ENCODE data around the gene TCF12. TPM values are rescaled to one million over a fixed set of nuclear protein-coding genes. Genes with fewer than 3 reads are reported as not detected.
"Not testable (repeated sequence)": the region's sequence is repeated elsewhere in the genome, so short reads cannot be mapped to it uniquely, and the experiment has no call there.

The TCF12 gene
- total and polyA plus RNA-seq, 11 donors: 6.5 to 77.3 (median 43.5) TPM

DNA sequence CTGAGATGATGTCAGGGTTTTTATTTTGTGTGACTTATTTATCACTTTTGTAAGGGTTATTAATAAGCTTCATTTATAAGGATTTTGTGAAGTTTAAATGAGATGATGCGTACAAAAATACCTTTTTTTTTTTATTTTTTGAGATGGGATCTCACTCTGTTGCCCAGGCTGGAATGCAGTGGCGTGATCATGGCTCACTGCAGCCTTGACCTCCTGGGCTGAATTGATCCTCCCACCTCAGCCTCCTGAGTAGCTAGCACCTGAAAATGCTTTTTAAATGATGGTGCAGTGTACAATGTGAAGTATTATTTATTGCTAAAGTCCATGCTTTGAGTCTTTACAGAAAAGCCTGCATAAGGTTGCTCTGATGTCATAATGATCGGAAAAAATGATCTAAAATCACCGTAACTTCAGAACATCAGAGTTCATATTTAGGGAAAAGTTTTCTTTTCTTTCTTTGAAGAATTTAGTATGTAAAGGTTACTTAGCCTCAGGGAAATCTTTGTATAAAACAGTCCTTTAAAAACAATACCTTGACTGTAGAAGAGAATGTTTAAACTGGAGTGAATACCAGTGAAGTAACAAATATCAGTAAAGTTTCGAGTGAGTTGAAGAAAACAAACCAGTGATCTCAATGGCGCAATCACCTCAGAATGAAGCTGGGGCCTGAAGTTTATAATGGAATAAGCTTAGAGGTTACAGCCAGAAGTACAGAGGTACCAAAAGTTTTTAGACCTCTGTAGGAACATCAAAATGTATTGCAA lies 29.7 kb downstream of the TCF12 start:
- ATAC-seq (no peak), DNase-seq (no peak)
- Histone ChIP-seq H3K27ac (no peak overlapping the region), H3K4me3 (no peak overlapping the region), H3K36me3 (peaks cover 0 to 6% (median 0%) of the 10 kb centered on the region in 9 donors), H3K4me1 (peaks cover 0 to 40% (median 9%) of the 10 kb centered on the region in 12 donors), H3K9me3 (peaks cover 0 to 21% (median 7%) of the 10 kb centered on the region in 12 donors), H3K27me3 (no peaks in the 10 kb centered on the region)
- intact Hi-C loops (cut with DNase I): no loop called here
- WGBS, 4 donors: 96 to 98% (median 96%) methylated on average over 6 of the region's 6 CpGs
- TF ChIP-seq, protein P1, sequence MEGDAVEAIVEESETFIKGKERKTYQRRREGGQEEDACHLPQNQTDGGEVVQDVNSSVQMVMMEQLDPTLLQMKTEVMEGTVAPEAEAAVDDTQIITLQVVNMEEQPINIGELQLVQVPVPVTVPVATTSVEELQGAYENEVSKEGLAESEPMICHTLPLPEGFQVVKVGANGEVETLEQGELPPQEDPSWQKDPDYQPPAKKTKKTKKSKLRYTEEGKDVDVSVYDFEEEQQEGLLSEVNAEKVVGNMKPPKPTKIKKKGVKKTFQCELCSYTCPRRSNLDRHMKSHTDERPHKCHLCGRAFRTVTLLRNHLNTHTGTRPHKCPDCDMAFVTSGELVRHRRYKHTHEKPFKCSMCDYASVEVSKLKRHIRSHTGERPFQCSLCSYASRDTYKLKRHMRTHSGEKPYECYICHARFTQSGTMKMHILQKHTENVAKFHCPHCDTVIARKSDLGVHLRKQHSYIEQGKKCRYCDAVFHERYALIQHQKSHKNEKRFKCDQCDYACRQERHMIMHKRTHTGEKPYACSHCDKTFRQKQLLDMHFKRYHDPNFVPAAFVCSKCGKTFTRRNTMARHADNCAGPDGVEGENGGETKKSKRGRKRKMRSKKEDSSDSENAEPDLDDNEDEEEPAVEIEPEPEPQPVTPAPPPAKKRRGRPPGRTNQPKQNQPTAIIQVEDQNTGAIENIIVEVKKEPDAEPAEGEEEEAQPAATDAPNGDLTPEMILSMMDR (IDR thresholded peaks at IDR 0.05): no peak
- TF ChIP-seq POLR2A (IDR thresholded peaks at IDR 0.05): no peak

DNA sequence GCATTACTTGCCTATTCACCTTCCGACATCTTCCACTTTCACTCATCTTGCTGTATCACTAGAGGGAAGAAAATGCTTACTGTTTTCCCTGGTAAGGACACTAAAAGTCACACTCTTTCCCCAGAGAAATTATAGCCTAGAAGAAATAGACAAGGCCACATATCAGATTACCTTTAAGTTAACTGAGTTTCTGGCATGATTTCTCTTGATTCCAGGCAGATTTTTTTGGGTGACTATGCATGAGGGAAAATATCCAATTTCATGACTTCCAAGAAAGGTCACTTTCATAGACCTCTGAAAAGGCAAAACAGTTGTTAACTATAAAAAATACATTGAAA lies 30.3 kb downstream of the TCF12 start:
- Histone ChIP-seq H3K4me3 (no peak overlapping the region), H3K27ac (no peak overlapping the region), H3K36me3 (peaks cover 0 to 6% (median 0%) of the 10 kb centered on the region in 9 donors), H3K4me1 (peaks cover 0 to 37% (median 8%) of the 10 kb centered on the region in 12 donors), H3K27me3 (no peaks in the 10 kb centered on the region), H3K9me3 (peaks cover 0 to 22% (median 7%) of the 10 kb centered on the region in 12 donors)
- WGBS, 4 donors: 86 to 97% (median 93%) methylated on average over 1 of the region's 1 CpG
- ATAC-seq (no peak), DNase-seq (no peak)
- intact Hi-C loops (cut with DNase I): no loop called here
- TF ChIP-seq, protein P1 (IDR thresholded peaks at IDR 0.05): no peak

DNA sequence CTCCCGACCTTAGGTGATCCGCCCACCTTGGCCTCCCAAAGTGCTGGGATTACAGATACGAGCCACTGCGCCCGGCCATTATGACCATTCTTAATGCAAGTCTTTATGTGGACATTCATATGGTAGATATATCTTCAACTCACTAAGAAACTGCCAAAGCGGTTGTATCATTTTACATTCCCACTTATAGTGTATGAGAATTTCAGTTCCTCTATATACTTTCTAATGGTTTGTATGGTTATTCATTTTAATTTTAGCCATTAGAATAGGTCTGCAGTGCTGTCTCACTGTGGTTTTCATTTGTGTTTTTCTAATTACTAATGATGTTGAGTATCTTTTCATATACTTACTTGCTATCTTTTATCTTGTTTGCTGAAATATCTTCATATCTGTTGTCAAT lies 32.5 kb downstream of the TCF12 start:
- Histone ChIP-seq H3K27ac (no peak overlapping the region), H3K4me3 (no peak overlapping the region), H3K27me3 (no peaks in the 10 kb centered on the region), H3K36me3 (peaks cover 0 to 2% (median 0%) of the 10 kb centered on the region in 9 donors), H3K9me3 (peaks cover 0 to 32% (median 2%) of the 10 kb centered on the region in 12 donors), H3K4me1 (peaks cover 0 to 29% (median 8%) of the 10 kb centered on the region in 12 donors)
- intact Hi-C loops (cut with DNase I): no loop called here
- TF ChIP-seq POLR2A (IDR thresholded peaks at IDR 0.05): no peak
- TF ChIP-seq, protein P1 (IDR thresholded peaks at IDR 0.05): no peak
- WGBS, 4 donors: 97 to 99% (median 98%) methylated on average over 6 of the region's 6 CpGs
- DNase-seq (no peak), ATAC-seq (no peak)

DNA sequence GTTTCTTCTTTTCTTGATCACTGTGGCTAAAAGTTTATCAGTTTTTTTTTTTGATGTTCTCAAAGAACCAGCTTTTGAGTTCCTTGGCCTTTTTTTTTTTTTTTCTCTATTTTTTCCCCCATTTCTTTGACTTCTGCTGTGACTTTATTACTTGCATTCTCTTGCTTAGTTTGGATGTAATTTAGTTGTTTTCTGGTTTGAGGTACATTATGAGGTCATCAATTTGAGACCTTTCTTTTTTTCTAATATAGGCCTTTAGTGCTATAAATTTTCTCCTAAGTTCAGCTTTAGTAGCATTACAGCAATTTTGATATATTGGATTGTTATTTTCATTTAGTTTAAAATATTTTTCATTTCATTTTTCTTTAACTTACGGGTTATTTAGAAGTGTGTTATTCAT lies 35.3 kb downstream of the TCF12 start:
- intact Hi-C loops (cut with DNase I): no loop called here
- Histone ChIP-seq H3K4me3 (no peak overlapping the region), H3K4me1 (peaks cover 0 to 24% (median 8%) of the 10 kb centered on the region in 12 donors), H3K27ac (no peak overlapping the region), H3K27me3 (no peaks in the 10 kb centered on the region), H3K9me3 (peaks cover 0 to 43% (median 14%) of the 10 kb centered on the region in 12 donors), H3K36me3 (no peaks in the 10 kb centered on the region)
- no peak for TF ChIP-seq POLR2A (IDR thresholded peaks at IDR 0.05)
- TF ChIP-seq, protein P1 (IDR thresholded peaks at IDR 0.05): no peak
- 95 to 99% (median 99%) methylated on average over 1 of the region's 1 CpG for WGBS, 4 donors
- no peak for ATAC-seq
- DNase-seq: no peak

DNA sequence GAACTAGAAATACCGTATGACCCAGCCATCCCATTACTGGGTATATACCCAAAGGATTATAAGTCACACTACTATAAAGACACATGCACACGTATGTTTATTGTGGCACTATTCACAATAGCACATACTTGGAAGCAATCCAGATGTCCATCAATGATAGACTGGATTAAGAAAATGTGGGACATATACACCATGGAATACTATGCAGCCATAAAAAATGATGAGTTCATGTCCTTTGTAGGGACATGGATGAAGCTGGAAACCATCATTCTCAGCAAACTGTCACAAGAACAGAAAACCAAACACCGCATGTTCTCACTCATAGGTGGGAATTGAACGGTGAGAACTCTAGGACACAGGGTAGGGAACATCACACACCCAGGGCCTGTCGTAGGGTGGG lies 36.6 kb downstream of the TCF12 start:
- H3K36me3 ChIP-seq; H3K27me3 ChIP-seq; ATAC-seq; intact Hi-C loops (cut with DNase I); H3K27ac ChIP-seq; DNase-seq; H3K4me3 ChIP-seq: not testable (repeated sequence)
- Histone ChIP-seq H3K4me1 (peaks cover 0 to 24% (median 6%) of the 10 kb centered on the region in 12 donors), H3K9me3 (peaks cover 0 to 43% (median 14%) of the 10 kb centered on the region in 12 donors)
- WGBS, 4 donors: 96 to 99% (median 96%) methylated on average over 5 of the region's 5 CpGs
